IPS-20b (cell line): ENCODE measurements around the gene TXK.
A peak's percentile ranks its signal among the peaks of the same experiment; 100 is the strongest.

Experiments used
- H3K27ac ChIP-seq: one replicate; pipeline ENCODE4 v1.5.1; 2013; ENCODE audit warnings: low read length
- H3K27me3 ChIP-seq: 2 replicates; pipeline ENCODE4 v1.6.1; 2013; ENCODE audit warnings: mild to moderate bottlenecking, low read length, inconsistent platforms; ENCODE audit not compliant: insufficient read depth
- H3K36me3 ChIP-seq: 2 replicates; pipeline ENCODE4 v1.6.1; 2013; ENCODE audit warnings: low read depth, mild to moderate bottlenecking, inconsistent platforms, low read length, moderate library complexity; ENCODE audit not compliant: insufficient read depth
- H3K4me1 ChIP-seq: 2 replicates; pipeline ENCODE4 v1.6.1; 2013; ENCODE audit warnings: mild to moderate bottlenecking, control low read depth, inconsistent platforms, low read length, moderate library complexity; ENCODE audit not compliant: insufficient read depth
- H3K4me3 ChIP-seq: 2 replicates; pipeline ENCODE4 v1.5.1; 2013; ENCODE audit warnings: mild to moderate bottlenecking, low read length, inconsistent platforms
- H3K9ac ChIP-seq: 2 replicates; pipeline ENCODE4 v1.6.1; 2013; ENCODE audit warnings: low read depth, mild to moderate bottlenecking, inconsistent platforms, low read length, moderate library complexity
- H3K9me3 ChIP-seq: 2 replicates; pipeline ENCODE4 v1.6.1; 2013; ENCODE audit warnings: mild to moderate bottlenecking, low read depth, low read length, inconsistent platforms; ENCODE audit not compliant: insufficient read depth

Gene TXK

DNA sequence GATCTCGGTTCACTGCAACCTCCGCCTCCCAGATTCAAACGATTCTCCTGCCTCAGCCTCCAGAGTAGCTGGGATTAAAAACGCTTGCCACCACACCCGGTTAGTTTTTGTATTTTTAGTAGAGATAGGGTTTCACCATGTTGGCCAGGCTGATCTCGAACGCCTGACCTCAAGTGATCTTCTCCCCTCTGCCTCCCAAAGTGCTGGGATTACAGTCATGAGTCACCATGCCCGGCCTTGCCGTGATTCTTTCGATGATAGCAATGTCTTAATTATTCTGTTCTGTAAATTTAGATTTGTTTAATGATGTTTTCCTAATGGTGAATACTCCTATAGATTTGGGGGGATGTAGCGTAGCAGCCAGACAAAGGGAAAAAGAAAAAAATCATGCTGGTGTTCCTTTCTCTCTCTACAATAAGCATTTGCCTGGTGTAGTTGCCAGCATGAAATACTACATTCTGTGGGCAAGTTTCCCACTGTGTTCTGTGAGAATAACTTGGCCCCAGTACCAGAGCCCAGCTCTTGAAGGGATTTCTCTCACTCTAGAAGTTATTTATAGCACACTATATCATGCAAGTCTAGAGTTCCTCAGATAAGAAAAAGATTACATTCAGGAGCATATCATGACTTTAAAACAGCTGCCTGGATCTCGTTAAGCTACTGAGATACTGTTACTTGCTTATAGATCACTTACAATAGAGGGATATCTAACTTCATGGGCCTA lies 102.1 kb downstream of the TXK start:
- peaks cover 28% of the 10 kb centered on the region for H3K4me1 ChIP-seq
- peaks cover 11% of the 10 kb centered on the region; the same call in 1 of the 2 replicates for H3K36me3 ChIP-seq
- H3K27ac ChIP-seq: no peak overlapping the region
- H3K27me3 ChIP-seq: no peaks in the 10 kb centered on the region
- H3K9me3 ChIP-seq: no peaks in the 10 kb centered on the region
- H3K4me3 ChIP-seq: no peak overlapping the region
- H3K9ac ChIP-seq: peak overlapping the region; percentile 16; the same call in 1 of the 2 replicates

DNA sequence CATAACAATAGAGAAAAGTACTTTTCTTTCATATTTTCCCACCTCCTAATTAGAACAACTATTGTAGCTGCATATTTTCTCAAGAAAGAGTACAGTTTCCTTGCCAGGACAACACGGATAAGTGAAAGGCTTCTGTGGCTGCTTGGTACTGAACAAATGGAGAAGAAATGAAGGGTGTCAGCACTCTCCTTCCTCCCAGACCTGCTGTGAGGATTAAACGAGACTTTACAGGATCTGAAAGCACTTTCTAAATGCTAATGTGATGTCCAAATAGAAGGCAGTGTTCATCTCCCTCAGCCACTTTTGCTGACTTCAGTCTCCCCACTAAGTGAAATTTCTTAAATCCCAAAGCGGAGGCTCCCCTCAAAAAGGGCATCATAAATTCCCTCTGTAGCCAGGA lies 103.6 kb downstream of the TXK start:
- Histone ChIP-seq H3K36me3 (peaks cover 7% of the 10 kb centered on the region; the same call in 1 of the 2 replicates), H3K9ac (peak overlapping the region; percentile 2; the same call in 1 of the 2 replicates), H3K27me3 (no peaks in the 10 kb centered on the region), H3K9me3 (no peaks in the 10 kb centered on the region), H3K27ac (no peak overlapping the region), H3K4me1 (peaks cover 28% of the 10 kb centered on the region), H3K4me3 (no peak overlapping the region)

DNA sequence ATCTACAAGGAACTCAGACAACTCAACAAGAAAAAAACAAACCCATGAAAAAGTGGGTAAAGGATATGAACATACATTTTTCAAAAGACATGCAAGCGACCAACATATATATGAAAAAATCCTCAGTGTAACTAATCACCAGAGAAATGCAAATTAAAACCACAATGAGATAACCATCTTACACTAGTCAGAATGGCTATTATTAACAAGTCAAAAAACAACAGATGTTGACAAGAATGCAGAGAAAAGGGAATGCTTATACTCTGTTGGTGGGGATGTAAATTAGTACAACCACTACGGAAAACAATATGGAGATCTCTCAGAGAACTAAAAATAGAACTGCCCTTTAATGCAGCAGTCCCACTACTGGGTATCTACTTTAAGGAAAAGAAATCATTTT lies 105.4 kb downstream of the TXK start:
- no peaks in the 10 kb centered on the region for H3K36me3 ChIP-seq
- no peak overlapping the region for H3K9ac ChIP-seq
- H3K4me3 ChIP-seq: peak overlapping the region; percentile 7; the same call in 1 of the 2 replicates
- H3K27ac ChIP-seq: peak overlapping the region; percentile 44
- H3K27me3 ChIP-seq: no peaks in the 10 kb centered on the region
- H3K4me1 ChIP-seq: peaks cover 28% of the 10 kb centered on the region
- no peaks in the 10 kb centered on the region for H3K9me3 ChIP-seq

DNA sequence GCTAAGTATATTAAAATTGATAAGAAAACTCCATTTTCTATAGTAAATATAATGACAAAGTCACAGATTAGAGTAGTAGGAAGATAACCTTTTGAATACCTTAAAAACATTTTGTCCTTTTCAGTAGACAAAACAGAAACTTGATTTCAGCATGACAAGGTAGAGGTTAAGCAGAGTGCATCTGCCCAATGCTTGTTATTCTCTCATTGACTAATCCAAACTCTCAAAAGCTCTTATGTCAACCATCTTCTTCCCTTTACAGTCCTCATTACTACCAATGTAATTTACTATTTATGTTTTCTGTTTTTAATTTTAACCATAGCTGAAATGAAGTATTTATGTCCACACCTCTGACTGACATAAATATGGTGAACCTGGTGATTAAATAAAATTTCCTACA lies 106.4 kb downstream of the TXK start:
- Histone ChIP-seq H3K9ac (no peak overlapping the region), H3K4me1 (peaks cover 28% of the 10 kb centered on the region), H3K27ac (no peak overlapping the region), H3K27me3 (no peaks in the 10 kb centered on the region), H3K36me3 (no peaks in the 10 kb centered on the region), H3K9me3 (no peaks in the 10 kb centered on the region), H3K4me3 (no peak overlapping the region)

DNA sequence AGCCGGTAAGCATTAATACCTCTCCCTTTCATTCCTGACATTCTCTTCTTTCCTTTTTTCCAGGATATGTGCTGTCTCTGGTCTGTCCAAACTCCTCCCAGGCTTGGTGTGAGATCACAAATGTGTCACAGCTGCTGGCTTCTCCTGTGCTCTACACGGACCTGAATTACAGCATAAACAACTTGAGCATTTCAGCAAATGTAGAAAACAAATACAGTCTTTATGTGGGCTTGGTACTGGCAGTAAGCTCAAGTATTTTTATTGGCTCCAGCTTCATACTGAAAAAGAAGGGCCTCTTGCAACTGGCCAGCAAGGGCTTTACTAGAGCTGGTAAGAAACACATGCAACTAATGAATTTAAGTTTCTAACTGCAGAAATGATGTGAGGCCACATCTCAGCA lies 109.0 kb downstream of the TXK start:
- Histone ChIP-seq H3K27ac (no peak overlapping the region), H3K27me3 (peaks cover 3% of the 10 kb centered on the region; the same call in 1 of the 2 replicates), H3K9ac (no peak overlapping the region), H3K4me3 (no peak overlapping the region), H3K36me3 (no peaks in the 10 kb centered on the region), H3K4me1 (peaks cover 21% of the 10 kb centered on the region; the same call in 1 of the 2 replicates), H3K9me3 (no peaks in the 10 kb centered on the region)

DNA sequence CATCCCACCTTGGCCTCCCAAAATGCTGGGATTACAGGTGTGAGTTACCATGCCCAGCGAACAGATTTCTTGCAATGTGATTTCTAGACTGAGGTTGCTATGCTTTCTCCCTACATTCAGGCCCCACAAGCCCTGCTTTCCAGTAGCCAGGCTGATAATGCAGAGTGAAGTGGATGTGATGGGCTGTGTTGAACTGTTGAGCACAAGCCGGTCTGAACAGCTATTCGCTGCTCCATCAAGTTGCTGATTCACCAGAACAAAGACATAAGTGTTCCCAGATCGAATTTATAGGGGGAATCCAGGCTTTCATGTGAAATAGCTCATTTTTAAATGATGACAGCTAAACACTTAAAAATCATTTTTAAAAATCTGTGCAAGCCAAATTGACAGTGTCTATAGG lies 109.5 kb downstream of the TXK start:
- H3K36me3 ChIP-seq: no peaks in the 10 kb centered on the region
- H3K27ac ChIP-seq: no peak overlapping the region
- no peaks in the 10 kb centered on the region for H3K9me3 ChIP-seq
- no peak overlapping the region for H3K4me3 ChIP-seq
- H3K9ac ChIP-seq: no peak overlapping the region
- H3K4me1 ChIP-seq: peaks cover 16% of the 10 kb centered on the region; the same call in 1 of the 2 replicates
- peaks cover 6% of the 10 kb centered on the region; the same call in 1 of the 2 replicates for H3K27me3 ChIP-seq

DNA sequence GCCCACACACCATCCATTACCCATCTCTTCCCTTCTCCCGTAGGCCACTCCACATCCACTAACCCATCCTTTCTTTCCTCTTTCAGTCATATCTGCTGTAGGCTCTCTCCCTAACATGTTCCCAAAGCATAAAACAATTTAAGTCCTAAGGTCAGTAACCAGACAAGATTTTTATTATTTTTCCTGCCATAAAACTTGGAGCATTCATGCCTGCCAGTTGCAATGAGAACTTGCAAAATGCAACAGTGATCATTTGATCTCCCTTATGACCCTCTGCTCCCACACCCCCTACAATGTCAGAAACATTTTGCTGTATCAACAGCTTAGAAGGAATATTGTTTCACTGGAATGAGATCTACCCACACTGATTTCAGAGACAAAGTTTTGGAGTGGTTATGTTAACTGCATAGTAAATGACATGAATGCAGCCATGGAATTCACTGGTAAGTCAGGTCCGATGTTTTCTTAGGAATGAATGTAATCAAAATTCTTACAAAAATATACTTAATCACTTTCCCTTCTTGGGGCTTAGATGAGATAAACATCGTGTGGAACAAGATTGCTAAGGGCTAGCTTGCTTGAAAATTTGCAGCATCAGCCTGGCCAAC lies 111.8 kb downstream of the TXK start:
- Histone ChIP-seq H3K9ac (no peak overlapping the region), H3K9me3 (no peaks in the 10 kb centered on the region), H3K4me1 (no peaks in the 10 kb centered on the region; the same call in 1 of the 2 replicates), H3K27ac (no peak overlapping the region), H3K36me3 (no peaks in the 10 kb centered on the region), H3K4me3 (no peak overlapping the region), H3K27me3 (peaks cover 20% of the 10 kb centered on the region)

DNA sequence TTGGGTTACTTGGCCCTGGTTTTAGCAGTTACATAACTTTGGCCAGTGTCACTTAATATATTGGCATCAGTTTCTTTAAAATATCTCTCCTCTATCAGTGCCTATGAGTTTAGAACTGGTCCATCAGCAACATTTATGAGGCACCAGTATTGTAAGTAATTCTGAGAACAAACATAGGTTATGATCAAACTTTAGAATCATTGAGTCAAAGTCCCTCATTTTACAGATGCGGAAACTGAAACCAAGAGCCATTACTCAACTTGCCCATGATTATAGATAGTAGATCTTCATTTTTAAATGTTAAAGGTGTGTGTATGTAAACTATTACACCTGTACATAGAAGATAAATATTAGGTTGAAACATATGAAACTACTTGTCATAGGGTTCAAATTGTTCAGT lies 113.0 kb downstream of the TXK start:
- Histone ChIP-seq H3K4me1 (no peaks in the 10 kb centered on the region; the same call in 1 of the 2 replicates), H3K36me3 (no peaks in the 10 kb centered on the region), H3K27ac (no peak overlapping the region), H3K4me3 (no peak overlapping the region), H3K9me3 (no peaks in the 10 kb centered on the region), H3K27me3 (peaks cover 26% of the 10 kb centered on the region), H3K9ac (no peak overlapping the region)

DNA sequence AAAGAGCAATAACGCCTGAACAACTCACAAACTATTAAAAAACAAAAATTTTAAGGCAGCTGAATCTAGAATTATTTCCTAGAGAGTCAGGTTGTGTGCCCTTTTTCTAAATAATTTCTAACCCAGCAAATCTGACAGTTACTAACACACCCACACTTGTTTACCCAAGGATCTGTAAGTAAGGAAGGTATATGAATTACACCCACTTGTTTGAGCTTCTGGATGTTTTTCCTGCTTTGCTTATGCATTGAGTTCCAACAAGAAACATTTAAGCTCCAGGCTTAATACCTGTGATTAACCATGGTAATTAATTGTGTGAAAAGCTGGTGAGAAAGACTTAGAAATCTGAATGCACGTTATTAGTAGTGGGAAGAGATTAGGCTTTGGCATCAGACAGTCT lies 115.9 kb downstream of the TXK start:
- no peaks in the 10 kb centered on the region for H3K36me3 ChIP-seq
- no peak overlapping the region for H3K27ac ChIP-seq
- H3K27me3 ChIP-seq: peaks cover 26% of the 10 kb centered on the region
- no peaks in the 10 kb centered on the region; the same call in 1 of the 2 replicates for H3K4me1 ChIP-seq
- H3K9me3 ChIP-seq: no peaks in the 10 kb centered on the region
- peak overlapping the region; percentile 87; the same call in 1 of the 2 replicates for H3K4me3 ChIP-seq
- H3K9ac ChIP-seq: no peak overlapping the region

DNA sequence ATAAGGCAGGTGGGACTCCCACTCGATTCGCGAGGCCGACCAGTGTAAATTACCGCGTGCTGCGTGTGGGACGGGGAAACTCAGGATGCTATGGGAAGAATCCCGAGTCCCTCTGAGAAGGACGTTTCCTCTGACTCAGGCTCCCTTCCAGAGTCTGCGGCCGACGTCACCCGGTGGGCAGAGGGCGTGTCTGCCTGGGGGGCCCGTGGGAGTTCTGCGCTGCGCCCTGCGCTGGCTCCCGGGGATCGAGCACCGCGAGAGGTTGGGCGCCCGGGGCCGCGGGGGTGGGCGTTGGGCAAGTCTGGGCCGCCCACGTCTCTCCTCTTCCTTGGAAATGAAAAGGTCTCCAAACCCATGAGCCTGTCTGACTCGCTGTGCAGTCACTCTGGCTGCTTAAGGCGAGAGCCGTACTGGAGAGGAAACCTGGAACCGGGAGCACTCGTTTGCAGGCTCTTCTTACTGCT lies 116.9 kb downstream of the TXK start:
- Histone ChIP-seq H3K36me3 (no peaks in the 10 kb centered on the region), H3K4me1 (no peaks in the 10 kb centered on the region; the same call in 1 of the 2 replicates), H3K27ac (no peak overlapping the region), H3K27me3 (peaks cover 26% of the 10 kb centered on the region), H3K4me3 (peak overlapping the region; percentile 87), H3K9me3 (no peaks in the 10 kb centered on the region), H3K9ac (peak overlapping the region; percentile 67; the same call in 1 of the 2 replicates)
